Endothelial cell of umbilical vein (primary cell): Measurements from ENCODE around the gene CD109. TPM values are rescaled to one million over a fixed set of nuclear protein-coding genes. Genes with fewer than 3 reads are reported as not detected.

Source experiments
- BruUV-seq: library from RNA; stranded (reverse); fragments of 400-500 nt; replicated peaks from 2 replicates; lab custom pipeline; 2021; lab: Mats Ljungman, UMichigan
- CTCF ChIA-PET: fragments of 300-600, 350-600 bp; sonication (Branson Sonifier 250); formaldehyde crosslinking; loops from one replicate; lab custom pipeline; 2021; ENCODE audit warnings: antibody characterized with exemption, inconsistent platforms; lab: Charles Lee
- POLR2A ChIA-PET: fragments of 300-600, 350-600 bp; sonication (Branson Sonifier 250); formaldehyde crosslinking; loops from one replicate; lab custom pipeline; 2021; ENCODE audit warnings: antibody characterized with exemption, inconsistent platforms; lab: Charles Lee
- DNase-seq: peaks from one replicate; pipeline ENCODE4 v3.0.0-alpha.2; 2011; ENCODE audit warnings: low read depth, low spot score
- FAIRE-seq: peaks from 2 replicates; lab custom pipeline; 2011; peaks lifted over from hg19 to GRCh38; lab: Jason Lieb, UNC
- H2AFZ ChIP-seq: 2 replicates; pipeline ENCODE4 v1.6.0; 2012; ENCODE audit warnings: low read depth, low read length, control low read depth, inconsistent platforms
- H3K27ac ChIP-seq: 2 replicates; pipeline ENCODE4 v1.5.1; 2011; ENCODE audit warnings: low read depth, mild to moderate bottlenecking, control low read depth, low read length, moderate library complexity; ENCODE audit not compliant: insufficient read depth
- H3K27me3 ChIP-seq, 2 experiments: 2 replicates each; pipeline versions ENCODE4 v1.6.0 to v1.6.1; 2011; ENCODE audit warnings: low read length in 2 of 2, mixed read lengths in 1 of 2; ENCODE audit not compliant: control insufficient read depth in 2 of 2, insufficient read depth in 2 of 2
- H3K36me3 ChIP-seq, 2 experiments: 2 replicates in 1 of 2; 3 replicates in 1 of 2; pipeline ENCODE4 v1.5.1; 2011; ENCODE audit warnings: low read length in 2 of 2, mild to moderate bottlenecking in 1 of 2, moderate library complexity in 1 of 2; ENCODE audit not compliant: control insufficient read depth in 2 of 2, insufficient read depth in 2 of 2; ENCODE audit errors: extremely low read depth in 1 of 2
- H3K4me1 ChIP-seq: 3 replicates; pipeline ENCODE4 v1.5.1; 2011; ENCODE audit warnings: mild to moderate bottlenecking, low read length; ENCODE audit not compliant: control insufficient read depth, insufficient read depth; ENCODE audit errors: extremely low read depth
- H3K4me2 ChIP-seq: 2 replicates; pipeline ENCODE4 v1.6.1; 2011; ENCODE audit warnings: low read length, control low read depth, mixed read lengths; ENCODE audit not compliant: insufficient read depth
- H3K4me3 ChIP-seq, 3 experiments: fragments of 200-600 bp in 1 of 3; sonication (generic), shearing (Covaris generic) in 1 of 3; replicated peaks in 1 of 3; 2 replicates each; pipeline ENCODE4 v1.5.1; 2011 to 2016; ENCODE audit warnings: control low read depth in 3 of 3, low read length in 3 of 3, mild to moderate bottlenecking in 2 of 3, inconsistent platforms in 1 of 3, low read depth in 1 of 3, moderate library complexity in 1 of 3; ENCODE audit not compliant: insufficient read depth in 1 of 3
- H3K79me2 ChIP-seq: 2 replicates; pipeline ENCODE4 v1.6.0; 2012; ENCODE audit warnings: low read length, inconsistent platforms; ENCODE audit not compliant: control insufficient read depth, insufficient read depth
- H3K9ac ChIP-seq: replicated peaks from 2 replicates; pipeline ENCODE3; 2011; ENCODE audit warnings: low read length, control low read depth; ENCODE audit not compliant: insufficient read depth; ENCODE audit errors: extremely low read depth
- H3K9me1 ChIP-seq: replicated peaks from 3 replicates; pipeline ENCODE4 v1.6.0; 2011; ENCODE audit warnings: mild to moderate bottlenecking, low read length; ENCODE audit not compliant: control insufficient read depth, insufficient read depth; ENCODE audit errors: extremely low read depth
- H3K9me3 ChIP-seq: replicated peaks from 2 replicates; pipeline ENCODE4 v1.5.1; 2012; ENCODE audit warnings: low read length, inconsistent platforms; ENCODE audit not compliant: control insufficient read depth, insufficient read depth
- H4K20me1 ChIP-seq: replicated peaks from 2 replicates; pipeline ENCODE3; 2011; ENCODE audit warnings: mild to moderate bottlenecking, low read length; ENCODE audit not compliant: control insufficient read depth, insufficient read depth; ENCODE audit errors: extremely low read depth
- EZH2 ChIP-seq: IDR thresholded peaks from 2 replicates; pipeline ENCODE4 v1.6.1; 2012; ENCODE audit warnings: borderline replicate concordance, low read depth, mild to moderate bottlenecking, moderate library complexity, low read length, inconsistent platforms; ENCODE audit not compliant: severe bottlenecking
- FOS ChIP-seq: IDR thresholded peaks from 2 replicates; pipeline ENCODE4 v1.6.1; 2011; ENCODE audit warnings: mild to moderate bottlenecking, low read length, moderate library complexity, borderline replicate concordance; ENCODE audit not compliant: insufficient read depth
- GATA2 ChIP-seq: IDR thresholded peaks from 2 replicates; pipeline ENCODE4 v1.7.0; 2011; ENCODE audit warnings: low read depth, mild to moderate bottlenecking, moderate library complexity, mixed read lengths, low read length; ENCODE audit not compliant: insufficient read length, insufficient read depth
- JUN ChIP-seq: IDR thresholded peaks from 2 replicates; pipeline ENCODE4 v1.6.1; 2011; ENCODE audit warnings: borderline replicate concordance, low read depth; ENCODE audit not compliant: insufficient read length, insufficient read depth
- MYC ChIP-seq: IDR thresholded peaks from one replicate; pipeline ENCODE4 v1.6.1; 2011; ENCODE audit warnings: mild to moderate bottlenecking, low read depth, low read length
- POLR2A ChIP-seq: IDR thresholded peaks from 2 replicates; pipeline ENCODE4 v1.6.1; 2012; ENCODE audit warnings: low read depth, mild to moderate bottlenecking, control low read depth, low read length
- POLR2AphosphoS5 ChIP-seq: IDR thresholded peaks from 2 replicates; pipeline ENCODE4 v1.6.1; 2012; ENCODE audit warnings: low read depth, mild to moderate bottlenecking, control low read depth, low read length, moderate library complexity; ENCODE audit not compliant: insufficient read depth
- dilution Hi-C: fragments of 300-500 bp; cut with MboI; formaldehyde crosslinking; loops from one replicate; pipeline ENCODE4 v1.15.0; 2019; ENCODE audit warnings: low sequenced_read_pairs; ENCODE audit not compliant: extremely low pct_ligation_motif_present
- intact Hi-C: fragments of 100-400 bp; cut with micrococcal nuclease; formaldehyde crosslinking; loops from one replicate; pipeline ENCODE4 v1.10.0; 2022
- polyA plus RNA-seq, 4 experiments: library from polyadenylated mRNA; depleted of rRNA in 3 of 4; stranded (reverse) in 3 of 4; unstranded in 1 of 4; fragments of >200 nt; gene quantifications; 2 replicates each; pipeline versions ENCODE4 v1.2.1 to v1.2.3, GENCODE V29; 2011 to 2012; ENCODE audit warnings: missing spikeins in 1 of 4
- total RNA-seq: library from RNA; stranded (reverse); gene quantifications from 2 replicates; pipeline ENCODE4 v1.2.3, GENCODE V29; 2021
- TF ChIP-seq, protein P1 (sequence below), 2 donors: IDR thresholded peaks; 1 replicate in 1 of 2; 2 replicates in 1 of 2; pipeline ENCODE4 v1.5.1; 2011; ENCODE audit warnings: low read length in 2 of 2, mild to moderate bottlenecking in 2 of 2, moderate library complexity in 2 of 2, control low read depth in 1 of 2, inconsistent platforms in 1 of 2, low read depth in 1 of 2; ENCODE audit not compliant: insufficient read depth in 1 of 2; ENCODE audit errors: extremely low read depth in 1 of 2
- TF ChIP-seq, protein P2 (sequence below): IDR thresholded peaks from 2 replicates; pipeline ENCODE4 v1.6.1; 2011; ENCODE audit not compliant: insufficient read depth, insufficient read length

CD109 gene
- total and polyA plus RNA-seq, 2 donors (not counting 3 experiments of a cell fraction or from before 2014, with no cell fraction given), result 33.9 to 107 TPM

DNA sequence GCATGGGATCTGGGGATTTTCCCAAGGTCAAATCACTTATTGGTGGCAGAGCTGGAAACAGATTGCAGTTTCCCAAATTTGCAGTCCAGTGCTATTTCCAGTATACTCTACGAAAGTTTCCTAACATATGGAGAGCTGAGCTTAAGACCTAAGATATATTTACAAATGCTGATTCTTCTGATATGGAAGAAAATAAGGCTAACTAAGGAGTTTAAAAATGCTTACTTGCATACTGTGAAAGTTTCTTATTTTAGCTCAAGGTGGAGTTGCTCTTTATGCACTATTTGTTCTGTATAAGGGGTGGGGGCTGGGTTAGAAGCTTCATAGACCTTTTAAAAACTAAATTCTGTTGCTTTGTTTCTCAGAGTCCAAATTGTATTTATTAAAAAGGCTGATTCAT, 7.5 kb downstream of the CD109 start:
- FAIRE-seq, result no peak
- intact Hi-C loops (no loop called here), dilution Hi-C loops (no loop called here)
- Histone ChIP-seq H3K4me1 (peaks cover 32% of the 10 kb centered on the region), H4K20me1 (no peaks in the 10 kb centered on the region), H2AFZ (no peak overlapping the region), H3K4me2 (no peak overlapping the region), H3K36me3 (peaks cover 3 to 12% of the 10 kb centered on the region in 2 experiments), H3K79me2 (peaks cover 12% of the 10 kb centered on the region), H3K27ac (no peak overlapping the region), H3K27me3 (no peaks in the 10 kb centered on the region), H3K4me3 (no peak overlapping the region), H3K9me1 (no peaks in the 10 kb centered on the region), H3K9me3 (no peaks in the 10 kb centered on the region), H3K9ac (no peak overlapping the region)
- ChIA-PET CTCF (interaction anchor here (0.7 to 2.6 kb wide), 6 partner anchors 9 to 35 kb away, joined by 3 to 12 read pairs (median 3); no protein-coding TSS in a partner anchor), POLR2A (no interaction called here)
- TF ChIP-seq JUN (no peak), FOS (no peak), GATA2 (no peak), MYC (no peak), POLR2AphosphoS5 (no peak), POLR2A (no peak), EZH2 (no peak)
- TF ChIP-seq, protein P1, sequence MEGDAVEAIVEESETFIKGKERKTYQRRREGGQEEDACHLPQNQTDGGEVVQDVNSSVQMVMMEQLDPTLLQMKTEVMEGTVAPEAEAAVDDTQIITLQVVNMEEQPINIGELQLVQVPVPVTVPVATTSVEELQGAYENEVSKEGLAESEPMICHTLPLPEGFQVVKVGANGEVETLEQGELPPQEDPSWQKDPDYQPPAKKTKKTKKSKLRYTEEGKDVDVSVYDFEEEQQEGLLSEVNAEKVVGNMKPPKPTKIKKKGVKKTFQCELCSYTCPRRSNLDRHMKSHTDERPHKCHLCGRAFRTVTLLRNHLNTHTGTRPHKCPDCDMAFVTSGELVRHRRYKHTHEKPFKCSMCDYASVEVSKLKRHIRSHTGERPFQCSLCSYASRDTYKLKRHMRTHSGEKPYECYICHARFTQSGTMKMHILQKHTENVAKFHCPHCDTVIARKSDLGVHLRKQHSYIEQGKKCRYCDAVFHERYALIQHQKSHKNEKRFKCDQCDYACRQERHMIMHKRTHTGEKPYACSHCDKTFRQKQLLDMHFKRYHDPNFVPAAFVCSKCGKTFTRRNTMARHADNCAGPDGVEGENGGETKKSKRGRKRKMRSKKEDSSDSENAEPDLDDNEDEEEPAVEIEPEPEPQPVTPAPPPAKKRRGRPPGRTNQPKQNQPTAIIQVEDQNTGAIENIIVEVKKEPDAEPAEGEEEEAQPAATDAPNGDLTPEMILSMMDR (IDR thresholded peaks at IDR 0.05; ENCODE audit: extremely low read depth in 1 of 2, insufficient read depth in 1 of 2, low read depth in 1 of 2, low read length in 2 of 2), result no peak
- TF ChIP-seq, protein P2, sequence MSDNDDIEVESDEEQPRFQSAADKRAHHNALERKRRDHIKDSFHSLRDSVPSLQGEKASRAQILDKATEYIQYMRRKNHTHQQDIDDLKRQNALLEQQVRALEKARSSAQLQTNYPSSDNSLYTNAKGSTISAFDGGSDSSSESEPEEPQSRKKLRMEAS, result no peak
- BruUV-seq, result no TSS peak
- no peak for DNase-seq
